GM21390 (cell line): Measurements from ENCODE around the gene ZNF804A.
"Not testable (repeated sequence)": the region's sequence is repeated elsewhere in the genome, so short reads cannot be mapped to it uniquely, and the experiment has no call there.

ENCODE experiments used
- ATAC-seq: cut with Tn5 transposase; IDR thresholded peaks from one replicate; pipeline ENCODE4 v1.9.1; 2021; ENCODE audit not compliant: unreplicated experiment

ZNF804A gene

GRCh38 chr2:184814421-184814820 is 216.1 kb downstream of the ZNF804A start:
- ATAC-seq = no peak

GRCh38 chr2:184815824-184816223 is 217.5 kb downstream of the ZNF804A start:
- ATAC-seq = no peak

GRCh38 chr2:184824597-184824996 is 226.3 kb downstream of the ZNF804A start:
- no peak for ATAC-seq

GRCh38 chr2:184830531-184830930 is 232.2 kb downstream of the ZNF804A start:
- ATAC-seq = no peak

- ATAC-seq = no peak
Observed at GRCh38 chr2:184834699-184835397, 236.5 kb downstream of the ZNF804A start.

GRCh38 chr2:184835398-184835715 is 237.0 kb downstream of the ZNF804A start:
- no peak for ATAC-seq

- no peak for ATAC-seq
Observed at GRCh38 chr2:184847331-184847730, 249.0 kb downstream of the ZNF804A start.

GRCh38 chr2:184849516-184849915 is 251.2 kb downstream of the ZNF804A start:
- no peak for ATAC-seq

- ATAC-seq = no peak
Observed at GRCh38 chr2:184851576-184851975, 253.2 kb downstream of the ZNF804A start.

GRCh38 chr2:184859187-184859586 is 260.9 kb downstream of the ZNF804A start:
- no peak for ATAC-seq

GRCh38 chr2:184860744-184861143 is 262.4 kb downstream of the ZNF804A start:
- no peak for ATAC-seq

- ATAC-seq = no peak
Observed at GRCh38 chr2:184875212-184875611, 276.9 kb downstream of the ZNF804A start.

- ATAC-seq = no peak
Observed at GRCh38 chr2:184875911-184876310, 277.6 kb downstream of the ZNF804A start.

GRCh38 chr2:184877909-184878308 is 279.6 kb downstream of the ZNF804A start:
- no peak for ATAC-seq

- no peak for ATAC-seq
Observed at GRCh38 chr2:184879671-184880070, 281.3 kb downstream of the ZNF804A start.

- not testable (repeated sequence) for ATAC-seq
Observed at GRCh38 chr2:184886585-184886984, 288.3 kb downstream of the ZNF804A start.

- peak; percentile 80 for ATAC-seq
Observed at GRCh38 chr2:184890311-184890710, 292.0 kb downstream of the ZNF804A start.

- ATAC-seq = no peak
Observed at GRCh38 chr2:184904991-184905390, 306.7 kb downstream of the ZNF804A start.

- ATAC-seq = no peak
Observed at GRCh38 chr2:184906160-184906559, 307.8 kb downstream of the ZNF804A start.

GRCh38 chr2:184906709-184907108 is 308.4 kb downstream of the ZNF804A start:
- no peak for ATAC-seq

GRCh38 chr2:184908966-184909365 is 310.6 kb downstream of the ZNF804A start:
- no peak for ATAC-seq

GRCh38 chr2:184920451-184920965 is 322.2 kb downstream of the ZNF804A start:
- no peak for ATAC-seq

GRCh38 chr2:184921676-184922075 is 323.3 kb downstream of the ZNF804A start:
- ATAC-seq = no peak
